Endothelial cell of hepatic sinusoid (primary cell): ENCODE measurements around the gene INHA.

Experiments
- in situ Hi-C: cut with HindIII; loops from 2 replicates; pipeline ENCODE4 v1.10.0; 2017; ENCODE audit warnings: low sequenced_read_pairs

INHA gene

DNA sequence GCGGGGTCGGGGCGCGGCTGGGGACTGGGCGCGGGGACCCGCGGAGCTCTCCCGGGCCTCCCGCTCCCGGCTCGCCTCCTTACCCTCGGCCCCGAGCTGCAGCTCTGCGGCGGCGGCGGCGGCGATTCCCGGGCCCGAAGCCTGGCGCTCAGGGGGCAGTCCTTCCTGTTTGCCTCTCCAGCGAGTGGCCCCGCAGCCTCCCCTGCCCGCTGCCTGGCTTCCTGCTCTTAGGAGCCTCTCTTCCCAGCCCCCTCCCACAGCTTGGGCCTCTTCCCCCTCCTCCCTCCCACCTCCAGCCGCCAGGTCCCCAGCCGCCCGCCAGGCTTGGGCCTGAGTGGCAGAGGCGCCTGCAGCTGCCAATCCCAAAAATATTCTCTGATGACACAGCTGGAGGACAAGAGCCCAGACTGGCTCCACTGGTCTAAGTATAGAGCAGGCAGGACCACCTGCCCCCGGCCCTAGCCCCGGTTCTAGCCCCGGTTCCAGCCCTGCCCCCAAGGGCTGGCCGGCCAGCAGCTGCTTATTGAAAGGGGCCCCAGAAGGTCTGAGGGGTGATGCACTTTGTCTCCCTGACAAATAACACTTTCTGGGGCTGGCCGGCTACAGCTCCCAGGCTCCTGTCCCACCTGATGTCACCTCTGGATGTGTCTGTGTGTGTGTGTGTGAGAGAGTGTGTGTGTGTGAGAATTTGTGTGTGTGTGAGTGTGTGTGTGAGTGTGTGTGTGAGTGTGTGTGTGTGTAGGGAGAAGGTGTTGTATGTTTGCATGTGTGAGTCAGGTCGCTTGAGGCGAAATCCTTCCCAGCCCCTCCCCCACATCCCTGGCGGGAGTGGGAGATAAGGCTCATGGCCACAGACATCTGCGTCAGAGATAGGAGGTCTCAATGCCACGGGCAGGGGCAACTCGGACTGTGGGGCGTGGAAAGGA is 536 bp upstream of the INHA start, which contains the start of gene OBSL1:
OBSL1 (minus strand) TSS at position 229 of the 926 bp plus-strand sequence. CDS start 307 bp downstream, outside the sequence.
- in situ Hi-C loops: no loop called here

DNA sequence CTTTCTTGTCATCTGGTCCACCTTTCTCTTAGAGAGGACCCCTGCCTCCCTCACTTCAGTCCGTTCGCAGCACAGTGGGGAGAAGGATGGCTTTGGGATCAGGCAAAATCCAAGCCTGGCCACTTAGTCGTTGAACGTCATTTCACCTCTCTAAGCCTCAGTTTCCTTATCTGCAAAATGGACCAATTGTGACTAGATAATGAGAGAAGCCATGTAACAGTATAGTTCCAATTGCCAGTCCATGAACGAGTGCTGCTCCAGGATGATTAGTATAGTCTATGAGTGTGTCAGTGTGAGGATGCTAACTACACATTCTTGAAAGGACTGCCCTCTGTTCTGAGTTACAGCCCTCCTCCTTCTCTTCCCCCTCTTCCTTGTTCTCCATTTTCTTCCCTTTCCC is 1.1 kb downstream of the INHA start:
- in situ Hi-C loops: no loop called here

DNA sequence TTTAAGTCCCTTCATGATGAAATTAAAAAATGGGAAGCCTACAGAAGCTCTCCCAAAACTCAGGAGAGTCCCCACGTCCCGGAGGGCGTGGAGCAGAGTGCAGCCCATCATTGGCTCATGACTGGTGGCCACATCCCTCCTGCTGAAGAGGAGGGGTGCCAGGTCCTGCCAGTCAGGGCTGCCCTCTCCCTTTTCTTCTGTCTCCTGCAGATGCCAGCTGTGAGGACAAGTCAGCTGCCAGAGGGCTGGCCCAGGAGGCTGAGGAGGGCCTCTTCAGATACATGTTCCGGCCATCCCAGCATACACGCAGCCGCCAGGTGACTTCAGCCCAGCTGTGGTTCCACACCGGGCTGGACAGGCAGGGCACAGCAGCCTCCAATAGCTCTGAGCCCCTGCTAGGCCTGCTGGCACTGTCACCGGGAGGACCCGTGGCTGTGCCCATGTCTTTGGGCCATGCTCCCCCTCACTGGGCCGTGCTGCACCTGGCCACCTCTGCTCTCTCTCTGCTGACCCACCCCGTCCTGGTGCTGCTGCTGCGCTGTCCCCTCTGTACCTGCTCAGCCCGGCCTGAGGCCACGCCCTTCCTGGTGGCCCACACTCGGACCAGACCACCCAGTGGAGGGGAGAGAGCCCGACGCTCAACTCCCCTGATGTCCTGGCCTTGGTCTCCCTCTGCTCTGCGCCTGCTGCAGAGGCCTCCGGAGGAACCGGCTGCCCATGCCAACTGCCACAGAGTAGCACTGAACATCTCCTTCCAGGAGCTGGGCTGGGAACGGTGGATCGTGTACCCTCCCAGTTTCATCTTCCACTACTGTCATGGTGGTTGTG is 2.6 kb downstream of the INHA start:
- in situ Hi-C loops: loop anchor here (5.0 kb wide), 1 partner anchor 83 kb away; no protein-coding TSS in a partner anchor

DNA sequence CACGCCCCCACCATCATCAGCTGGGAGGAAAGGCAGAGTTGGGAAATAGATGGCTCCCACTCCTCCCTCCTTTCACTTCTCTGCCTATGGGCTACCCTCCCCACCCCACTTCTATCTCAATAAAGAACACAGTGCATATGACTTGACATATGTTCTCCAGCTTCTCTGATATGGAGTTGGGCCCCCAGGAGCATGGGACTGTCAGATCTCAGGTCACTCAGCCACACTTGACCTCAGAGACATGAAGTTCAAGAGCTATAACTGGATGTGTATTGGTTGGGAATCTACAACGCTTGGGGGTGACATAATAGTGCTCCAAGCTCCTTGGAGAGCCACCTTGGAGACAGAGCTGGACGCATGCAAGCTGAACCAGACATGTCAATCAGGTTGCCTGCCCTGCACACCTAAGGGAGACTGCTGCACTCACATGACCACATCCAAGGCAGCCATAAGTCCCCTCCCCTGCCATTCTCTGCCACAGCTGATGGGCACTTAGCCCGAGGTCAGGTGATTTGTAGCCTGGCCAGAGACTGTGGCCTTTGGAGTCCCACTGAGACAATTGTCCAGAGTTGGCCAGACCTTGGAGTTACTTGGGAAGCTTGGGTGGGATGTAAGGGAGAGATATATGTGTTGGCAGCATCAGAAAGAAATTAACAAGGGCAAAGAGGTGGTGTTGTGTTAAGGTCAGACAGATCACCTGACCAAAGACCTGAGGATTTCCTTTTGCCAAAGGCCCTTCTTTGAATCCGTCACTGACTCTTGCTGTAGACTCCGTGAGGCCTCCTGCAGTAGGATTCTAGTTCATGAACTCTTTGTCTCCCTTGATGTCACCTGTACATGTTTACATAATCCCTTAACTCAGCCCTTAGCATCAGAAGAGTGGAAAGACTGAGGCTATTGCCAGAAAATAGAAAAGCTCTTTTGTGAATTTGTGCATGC is 3.7 kb downstream of the INHA start:
- in situ Hi-C loops: loop anchor here (5.0 kb wide), 1 partner anchor 81 kb away; no protein-coding TSS in a partner anchor

DNA sequence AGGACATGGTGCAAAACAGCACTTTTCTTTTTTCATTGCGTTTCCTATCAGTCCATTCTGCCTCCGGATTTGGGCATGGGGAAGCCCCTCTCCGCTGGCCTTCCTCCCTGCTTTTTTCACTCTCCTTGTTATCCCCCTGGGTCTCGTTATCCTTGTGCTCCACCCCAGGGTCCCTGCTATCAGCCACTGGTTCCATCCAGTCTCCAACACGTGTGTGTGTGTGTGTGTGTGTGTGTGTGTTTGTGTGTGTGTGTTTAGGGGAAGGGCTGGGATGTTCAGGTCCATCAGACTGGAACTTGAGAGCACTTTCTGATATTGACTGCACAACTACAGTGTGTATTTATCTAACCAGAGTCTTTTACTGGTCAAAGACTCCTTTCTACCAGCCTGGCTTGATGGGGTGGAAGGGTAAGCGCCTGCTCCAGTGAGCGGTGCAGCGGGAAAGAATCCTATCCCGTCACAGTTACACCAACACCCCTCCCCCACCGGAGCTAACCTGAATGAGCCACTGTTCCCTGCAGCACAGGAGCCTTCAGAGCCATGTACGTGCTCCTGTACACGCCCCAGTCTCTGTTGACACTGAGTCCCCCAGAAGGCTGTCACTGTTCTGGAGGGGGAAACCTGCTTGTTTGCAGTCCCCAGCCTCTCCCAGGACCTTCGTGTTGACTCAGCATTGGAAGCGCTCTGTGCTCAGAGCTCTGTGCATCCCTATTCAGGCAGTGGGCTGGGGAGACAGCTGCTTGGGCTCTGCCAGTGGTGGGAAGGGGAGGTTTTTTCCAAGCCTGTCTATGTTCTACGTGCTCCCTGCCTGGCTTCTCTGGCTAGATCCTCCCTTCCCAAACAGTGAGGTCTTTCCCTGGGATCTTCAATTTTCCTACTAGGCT is 4.6 kb downstream of the INHA start:
- in situ Hi-C loops: loop anchor here (5.0 kb wide), 1 partner anchor 81 kb away; no protein-coding TSS in a partner anchor

DNA sequence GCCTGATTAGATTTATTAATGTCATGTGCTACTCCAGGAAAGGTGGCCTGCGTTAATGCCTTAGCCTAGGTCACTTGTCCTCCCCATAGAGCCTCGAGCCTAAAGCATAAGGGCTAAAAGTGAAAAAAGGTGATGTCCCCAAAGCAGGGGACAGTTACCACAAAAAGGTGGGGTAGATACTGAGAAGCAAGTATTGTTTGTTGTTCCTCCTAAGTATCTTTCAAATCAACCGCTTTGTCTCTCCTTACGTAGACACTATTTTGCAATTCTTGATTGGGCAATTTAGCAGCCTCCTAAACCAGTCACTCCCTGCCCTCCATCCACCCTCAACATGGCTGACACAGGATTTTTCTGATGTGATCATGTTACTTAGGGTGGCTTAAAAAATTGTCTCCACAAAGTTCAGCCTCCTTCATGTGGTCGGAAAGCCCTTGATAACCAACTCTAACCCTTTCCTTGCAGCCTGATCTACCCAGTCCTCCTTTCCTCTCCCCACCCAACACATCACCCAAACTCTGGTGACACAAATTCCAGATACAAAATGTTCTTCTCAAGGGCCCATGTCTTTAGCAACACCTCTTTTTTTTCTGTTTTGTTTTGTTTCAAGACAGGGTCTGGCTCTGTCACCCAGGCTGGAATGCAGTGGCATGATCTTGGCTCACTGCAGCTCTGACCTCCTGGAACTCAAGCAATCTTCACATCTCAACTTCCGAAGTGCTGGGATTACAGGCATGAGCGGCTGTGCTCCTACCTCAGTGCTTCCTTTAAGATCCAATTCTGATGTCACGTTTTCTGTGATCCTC is 6.9 kb downstream of the INHA start:
- in situ Hi-C loops: loop anchor here (5.0 kb wide), 1 partner anchor 78 kb away; no protein-coding TSS in a partner anchor

DNA sequence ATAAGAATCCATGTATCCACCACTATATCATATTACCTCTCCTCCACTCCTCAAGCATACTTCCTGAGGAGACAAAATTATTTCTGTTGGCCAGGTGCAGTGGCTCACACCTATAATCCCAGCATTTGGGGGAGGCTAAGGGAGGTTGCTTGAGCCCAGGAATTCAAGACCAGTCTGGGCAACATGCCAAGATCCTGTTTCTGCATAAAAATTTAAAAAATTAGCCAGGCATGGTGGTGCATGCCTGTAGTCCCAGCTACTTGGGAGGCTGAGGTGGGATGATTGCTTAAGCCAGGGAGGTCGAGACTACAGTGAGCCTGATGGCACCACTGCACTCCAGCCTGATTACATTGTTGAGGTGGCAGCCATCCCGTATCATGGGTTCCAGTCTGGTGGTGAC is 9.2 kb downstream of the INHA start:
- in situ Hi-C loops: no loop called here

DNA sequence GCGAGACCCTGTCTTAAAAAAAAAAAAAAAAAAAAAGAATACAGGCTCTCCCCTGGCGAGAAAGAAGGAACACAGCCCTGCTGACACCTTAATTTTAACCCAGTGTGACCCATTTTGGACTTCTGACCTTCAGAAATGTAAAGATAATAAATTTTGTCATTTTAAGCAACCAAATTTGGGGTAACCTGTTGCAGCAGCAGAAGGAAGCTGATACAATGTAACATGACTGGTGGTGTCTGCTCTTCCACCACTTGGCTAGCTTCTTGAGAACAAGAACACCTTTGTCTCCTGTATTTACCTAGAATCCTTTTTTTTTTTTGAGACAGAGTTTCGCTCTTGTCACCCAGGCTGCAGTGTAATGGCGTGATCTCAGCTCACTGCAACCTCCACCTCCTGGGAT is 19.0 kb downstream of the INHA start:
- in situ Hi-C loops: no loop called here

DNA sequence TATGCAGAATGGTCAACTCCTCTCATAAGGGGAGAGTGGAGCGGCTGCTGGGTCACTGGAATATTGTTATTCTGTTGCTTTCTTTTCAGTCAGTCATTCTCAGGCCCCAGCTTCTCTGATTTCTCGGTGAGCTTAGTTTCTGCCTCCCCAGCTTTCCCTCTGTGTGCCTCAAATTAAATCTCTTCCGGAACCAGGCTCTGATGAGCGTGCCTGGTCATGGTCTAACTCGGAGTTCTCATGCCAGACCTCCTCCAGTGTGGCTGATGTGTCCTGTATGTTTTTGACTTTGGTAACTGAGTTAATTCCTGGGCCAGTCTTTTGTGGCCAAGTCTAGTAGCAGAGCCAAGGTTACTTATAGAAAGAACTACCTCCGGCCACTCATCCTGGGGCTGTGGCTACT is 20.6 kb downstream of the INHA start:
- in situ Hi-C loops: no loop called here

DNA sequence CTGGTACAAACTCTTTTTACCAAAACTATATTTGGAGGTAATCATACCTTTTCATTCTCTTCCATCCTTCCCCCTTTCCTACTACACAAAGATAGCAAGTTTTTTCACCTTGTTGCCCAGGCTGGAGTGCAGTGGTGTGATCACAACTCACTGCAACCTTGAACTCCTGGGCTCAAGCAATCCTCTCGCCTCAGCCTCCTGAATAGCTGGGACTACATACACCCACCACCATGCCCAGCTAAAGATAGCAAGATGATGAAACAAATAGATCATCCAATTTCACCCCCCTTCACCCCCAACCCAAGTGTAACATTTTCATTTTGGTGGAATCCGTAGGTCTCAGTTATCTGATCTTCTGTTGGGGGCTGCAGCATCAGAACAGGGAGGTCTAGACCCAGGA is 21.0 kb downstream of the INHA start:
- in situ Hi-C loops: no loop called here

DNA sequence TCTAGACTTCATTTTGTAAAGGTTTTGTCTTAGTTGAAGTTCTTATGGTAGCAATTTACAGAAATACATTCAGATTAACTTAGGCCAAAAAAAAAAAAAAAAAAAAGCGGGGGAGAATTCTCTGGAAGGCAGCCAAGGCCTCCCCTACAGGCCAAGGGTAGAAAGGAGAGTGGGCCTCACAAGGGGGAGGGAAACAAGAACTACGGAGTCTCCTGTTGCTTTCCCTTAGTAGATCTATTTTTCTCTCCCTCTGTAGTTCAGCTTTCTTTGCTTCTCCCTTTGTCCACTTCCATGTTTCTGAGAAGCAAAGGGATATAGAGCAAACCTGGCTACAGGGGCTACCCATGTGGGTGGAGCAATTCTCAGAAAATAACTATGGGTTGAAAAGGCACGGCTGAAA is 23.1 kb downstream of the INHA start:
- in situ Hi-C loops: no loop called here

DNA sequence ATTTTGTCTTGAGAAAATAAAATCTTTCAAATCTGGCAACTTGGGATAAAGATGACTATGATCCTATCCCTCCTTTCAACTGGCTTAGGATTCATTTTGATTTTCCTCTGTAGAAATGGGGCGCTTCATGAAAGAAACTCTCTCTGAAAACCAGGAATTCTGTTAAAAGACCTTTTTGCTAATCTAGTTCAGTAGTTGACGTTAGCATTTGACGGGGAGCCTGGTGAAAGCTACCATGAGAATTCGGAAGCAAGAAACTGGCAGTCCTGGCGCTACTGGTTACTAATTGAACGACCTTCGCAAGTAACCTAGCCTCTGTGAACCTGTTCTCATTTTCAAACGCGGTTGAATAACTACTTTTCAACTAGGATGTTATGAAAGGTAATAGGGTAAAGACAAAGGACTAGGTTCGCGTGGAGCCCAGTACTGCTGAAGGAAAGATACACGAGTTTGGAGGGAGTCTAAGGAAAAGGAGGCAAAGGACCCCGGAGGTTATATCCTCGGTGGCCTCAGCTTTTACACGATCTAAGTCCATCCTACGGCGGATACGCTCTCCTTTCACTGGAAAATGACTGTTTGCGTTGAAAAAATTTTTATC is 24.9 kb downstream of the INHA start:
- in situ Hi-C loops: no loop called here

DNA sequence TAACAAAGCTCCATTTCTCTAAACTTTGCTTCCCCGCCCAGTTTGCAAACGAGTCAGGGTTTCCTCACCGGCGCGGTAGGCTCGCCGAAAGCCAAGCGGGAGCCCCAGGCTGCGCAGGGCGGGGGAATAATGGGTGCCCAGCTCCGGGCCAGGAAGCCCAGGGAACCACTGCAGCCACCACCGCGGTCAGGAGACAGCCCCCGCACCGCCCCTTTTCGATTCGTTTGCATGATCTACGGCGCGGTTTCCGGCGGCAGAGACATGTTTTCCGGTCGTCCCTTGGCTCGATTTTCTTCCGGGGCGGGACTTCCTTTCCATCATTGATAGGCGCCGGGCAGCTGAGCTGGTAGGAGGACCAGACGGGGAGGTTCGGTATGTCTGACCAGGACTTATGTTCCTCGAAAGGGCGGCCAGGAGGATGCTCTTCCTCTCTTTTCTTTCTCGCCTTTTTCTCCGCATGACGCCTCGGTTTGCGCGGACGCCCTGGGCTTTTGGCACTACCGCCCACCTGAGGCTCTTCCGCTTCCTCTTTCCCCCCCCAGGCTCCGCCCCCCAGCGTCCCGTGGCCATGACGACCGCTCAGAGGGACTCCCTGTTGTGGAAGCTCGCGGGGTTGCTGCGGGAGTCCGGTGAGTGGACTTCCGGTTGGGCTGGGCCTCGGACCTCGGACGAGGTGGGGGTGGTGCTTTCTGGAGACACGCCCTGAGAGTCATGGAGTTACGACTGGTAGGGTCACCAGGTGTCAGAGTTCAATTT is 25.6 kb downstream of the INHA start, which contains the start of gene STK11IP:
STK11IP (plus strand) TSS at position 306 of the 756 bp plus-strand sequence; CDS start at position 569, 263 bp downstream.
- in situ Hi-C loops: no loop called here

DNA sequence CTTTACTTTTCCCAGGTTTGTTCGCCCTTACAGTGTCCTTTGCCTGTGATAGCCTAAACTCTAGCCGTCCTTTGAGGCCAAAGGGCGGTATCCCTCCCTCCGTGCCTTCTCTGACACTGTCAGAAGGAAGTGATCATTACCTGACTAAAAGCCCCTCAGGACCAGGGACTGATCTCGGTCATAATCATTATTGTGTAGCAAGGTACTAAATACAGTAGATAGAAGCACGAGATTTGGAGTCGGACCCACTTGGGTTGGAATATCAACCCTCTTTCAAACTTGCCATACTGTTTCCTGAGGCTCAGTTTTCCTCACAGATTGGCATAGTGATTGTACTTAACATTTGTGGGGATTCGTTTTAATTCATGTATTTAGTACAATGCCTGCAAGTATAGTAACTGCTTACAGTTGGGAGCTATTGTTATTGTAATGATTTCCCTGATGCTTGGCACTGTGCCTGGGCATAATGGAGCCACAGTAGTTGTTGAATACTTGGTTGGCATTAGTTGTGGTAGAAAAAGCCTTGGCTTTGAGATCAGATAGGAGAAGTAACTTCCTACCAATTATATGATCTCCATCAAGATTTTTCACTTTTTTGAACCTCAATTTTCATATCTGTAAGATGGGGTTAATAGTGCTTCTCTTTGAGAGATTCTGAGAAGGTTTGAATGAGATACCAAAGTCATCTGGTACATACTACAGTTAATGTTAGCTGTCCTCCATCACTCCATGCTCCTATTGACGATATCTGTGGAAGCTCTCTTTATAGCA is 26.4 kb downstream of the INHA start:
- in situ Hi-C loops: no loop called here

DNA sequence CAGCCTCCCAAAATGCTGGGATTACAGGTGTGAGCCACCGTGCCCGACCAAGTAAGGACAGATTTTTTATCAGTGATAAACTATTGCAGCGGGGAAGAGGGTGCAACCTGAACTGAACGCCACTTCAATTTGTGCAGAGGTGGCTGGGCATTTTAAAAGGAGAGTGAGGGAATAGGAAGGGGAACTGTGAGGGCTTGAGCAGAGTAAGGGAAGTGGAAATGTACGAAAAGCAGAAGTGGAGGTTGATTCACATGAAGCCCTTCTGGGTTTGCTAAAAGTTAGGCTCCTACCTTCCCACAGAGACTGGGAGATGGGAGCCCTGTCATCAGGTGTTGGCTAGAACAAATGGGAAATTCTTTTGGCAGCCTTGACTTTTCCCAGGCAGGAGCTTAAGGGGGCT is 31.7 kb downstream of the INHA start:
- in situ Hi-C loops: no loop called here

DNA sequence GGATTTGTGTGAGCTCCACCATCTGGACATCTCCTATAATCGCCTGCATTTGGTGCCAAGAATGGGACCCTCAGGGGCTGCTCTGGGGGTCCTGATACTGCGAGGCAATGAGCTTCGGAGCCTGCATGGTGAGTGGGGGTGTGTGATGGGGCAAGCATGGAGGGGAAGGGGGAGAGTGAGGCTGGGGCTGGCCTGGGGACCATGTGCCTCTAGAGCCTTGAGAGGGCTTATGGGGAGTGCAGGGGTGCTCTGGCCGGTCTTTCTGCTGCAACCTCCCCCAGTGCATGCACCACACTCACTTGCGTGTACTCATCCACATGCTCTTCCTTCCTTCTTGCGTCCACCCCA is 33.5 kb downstream of the INHA start:
- in situ Hi-C loops: no loop called here

DNA sequence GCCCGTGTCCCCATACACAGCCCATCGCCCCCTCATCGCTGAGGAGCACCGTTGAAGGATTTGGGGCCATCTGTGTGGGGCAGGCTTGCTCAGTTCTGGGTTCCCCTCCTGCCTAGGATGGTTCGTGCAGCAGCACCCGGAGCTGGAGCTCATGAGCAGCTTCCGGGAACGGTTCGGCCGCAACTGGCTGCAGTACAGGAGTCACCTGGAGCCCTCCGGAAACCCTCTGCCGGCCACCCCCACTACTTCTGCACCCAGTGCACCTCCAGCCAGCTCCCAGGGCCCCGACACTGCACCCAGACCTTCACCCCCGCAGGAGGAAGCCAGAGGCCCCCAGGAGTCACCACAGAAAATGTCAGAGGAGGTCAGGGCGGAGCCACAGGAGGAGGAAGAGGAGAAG is 35.8 kb downstream of the INHA start:
- in situ Hi-C loops: no loop called here
